ENCODE measurements around the gene ZNRF2.

Gene ZNRF2

GRCh38 chr7:30323006-30323355 lies 38.6 kb downstream of the ZNRF2 start:
- peak; percentile 55 for DNase-seq

- no peak for DNase-seq
Measured at GRCh38 chr7:30327813-30328212, 43.4 kb downstream of the ZNRF2 start.

GRCh38 chr7:30328381-30328780 lies 44.0 kb downstream of the ZNRF2 start:
- no peak for DNase-seq

- DNase-seq = no peak
Measured at GRCh38 chr7:30329716-30330115, 45.3 kb downstream of the ZNRF2 start.

GRCh38 chr7:30330134-30331111 lies 46.0 kb downstream of the ZNRF2 start:
- peak; percentile 76 for DNase-seq

GRCh38 chr7:30331338-30331737 lies 46.9 kb downstream of the ZNRF2 start:
- no peak for DNase-seq

- no peak for DNase-seq
Measured at GRCh38 chr7:30332549-30332948, 48.2 kb downstream of the ZNRF2 start.

- no peak for DNase-seq
Measured at GRCh38 chr7:30335763-30336487, 51.5 kb downstream of the ZNRF2 start.

GRCh38 chr7:30344513-30344912 lies 60.1 kb downstream of the ZNRF2 start:
- no peak for DNase-seq

GRCh38 chr7:30347226-30348082 lies 63.1 kb downstream of the ZNRF2 start:
- no peak for DNase-seq

GRCh38 chr7:30348083-30348560 lies 63.7 kb downstream of the ZNRF2 start:
- peak; percentile 87 for DNase-seq

- DNase-seq = no peak
Measured at GRCh38 chr7:30349170-30349569, 64.8 kb downstream of the ZNRF2 start.

GRCh38 chr7:30349816-30350215 lies 65.4 kb downstream of the ZNRF2 start:
- DNase-seq = no peak

- DNase-seq = no peak
Measured at GRCh38 chr7:30351286-30351685, 66.9 kb downstream of the ZNRF2 start.

GRCh38 chr7:30351724-30352123 lies 67.3 kb downstream of the ZNRF2 start:
- DNase-seq = no peak

GRCh38 chr7:30352169-30352568 lies 67.8 kb downstream of the ZNRF2 start:
- peak; percentile 59 for DNase-seq

- no peak for DNase-seq
Measured at GRCh38 chr7:30353532-30353931, 69.1 kb downstream of the ZNRF2 start.

GRCh38 chr7:30353932-30354607 lies 69.7 kb downstream of the ZNRF2 start:
- no peak for DNase-seq

- DNase-seq = no peak
Measured at GRCh38 chr7:30354791-30355190, 70.4 kb downstream of the ZNRF2 start.

GRCh38 chr7:30359957-30360356 lies 75.6 kb downstream of the ZNRF2 start:
- DNase-seq = no peak

GRCh38 chr7:30363778-30364563 lies 79.6 kb downstream of the ZNRF2 start:
- DNase-seq = no peak

- DNase-seq = no peak
Measured at GRCh38 chr7:30364773-30365172, 80.4 kb downstream of the ZNRF2 start.

Data from CD4-positive, alpha-beta T cell treated with Interleukin-17A for 1 hour (primary cell).